Rectal smooth muscle tissue (tissue), 1 donor: Measurements from ENCODE around the gene DLL1.

ENCODE experiments used
- H3K27ac ChIP-seq: one replicate; pipeline ENCODE4 v1.7.0; 2013; ENCODE audit warnings: low read depth, low read length, inconsistent platforms
- H3K27me3 ChIP-seq: one replicate; pipeline ENCODE4 v1.7.0; 2013; ENCODE audit warnings: low read length; ENCODE audit not compliant: control insufficient read depth, insufficient read depth
- H3K36me3 ChIP-seq: one replicate; pipeline ENCODE4 v1.7.0; 2013; ENCODE audit warnings: low read length; ENCODE audit not compliant: control insufficient read depth, insufficient read depth
- H3K4me1 ChIP-seq: one replicate; pipeline ENCODE4 v1.7.0; 2013; ENCODE audit warnings: low read length; ENCODE audit not compliant: control insufficient read depth, insufficient read depth
- H3K4me3 ChIP-seq: one replicate; pipeline ENCODE4 v1.7.0; 2013; ENCODE audit warnings: low read length
- H3K9ac ChIP-seq: one replicate; pipeline ENCODE4 v1.7.0; 2013; ENCODE audit warnings: low read length

Gene DLL1

DNA sequence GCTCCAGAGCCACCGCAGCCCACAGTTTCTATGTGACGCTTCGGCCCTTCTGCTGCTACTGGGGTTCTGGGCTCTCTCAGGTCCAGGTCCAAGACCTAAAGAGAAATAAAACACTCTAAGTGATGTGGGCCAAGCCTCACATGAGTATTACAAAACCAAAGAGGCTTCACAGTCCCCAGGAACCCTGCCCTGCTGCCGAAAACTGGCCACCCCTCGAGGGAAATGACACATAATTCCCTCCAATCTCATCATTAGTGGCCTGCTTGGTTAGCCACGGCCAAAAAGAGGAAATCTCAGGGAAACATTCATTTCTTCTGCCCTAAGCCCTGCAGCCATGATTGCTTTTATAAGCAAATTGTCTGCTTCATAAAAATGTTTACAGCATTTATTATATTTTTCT lies 32.5 kb downstream of the DLL1 start:
- Histone ChIP-seq H3K9ac (no peak overlapping the region), H3K4me1 (no peaks in the 10 kb centered on the region), H3K36me3 (no peaks in the 10 kb centered on the region), H3K27me3 (peaks cover 3% of the 10 kb centered on the region), H3K4me3 (no peak overlapping the region), H3K27ac (no peak overlapping the region)

- H3K27ac ChIP-seq, result no peak overlapping the region
- no peak overlapping the region for H3K4me3 ChIP-seq
- H3K4me1 ChIP-seq, result no peaks in the 10 kb centered on the region
- no peaks in the 10 kb centered on the region for H3K27me3 ChIP-seq
- no peaks in the 10 kb centered on the region for H3K36me3 ChIP-seq
- H3K9ac ChIP-seq, result no peak overlapping the region
These were observed 33.5 kb downstream of the DLL1 start for GRCh38 chr6:170257376-170257775.

GRCh38 chr6:170256641-170257040 lies 34.2 kb downstream of the DLL1 start:
- Histone ChIP-seq H3K9ac (no peak overlapping the region), H3K36me3 (no peaks in the 10 kb centered on the region), H3K27ac (no peak overlapping the region), H3K4me3 (no peak overlapping the region), H3K4me1 (no peaks in the 10 kb centered on the region), H3K27me3 (no peaks in the 10 kb centered on the region)

GRCh38 chr6:170255426-170256125 lies 35.3 kb downstream of the DLL1 start:
- Histone ChIP-seq H3K36me3 (no peaks in the 10 kb centered on the region), H3K4me3 (no peak overlapping the region), H3K4me1 (no peaks in the 10 kb centered on the region), H3K9ac (no peak overlapping the region), H3K27me3 (no peaks in the 10 kb centered on the region), H3K27ac (no peak overlapping the region)

GRCh38 chr6:170254315-170255213 lies 36.3 kb downstream of the DLL1 start:
- Histone ChIP-seq H3K4me1 (no peaks in the 10 kb centered on the region), H3K27ac (no peak overlapping the region), H3K9ac (no peak overlapping the region), H3K4me3 (no peak overlapping the region), H3K36me3 (no peaks in the 10 kb centered on the region), H3K27me3 (no peaks in the 10 kb centered on the region)

DNA sequence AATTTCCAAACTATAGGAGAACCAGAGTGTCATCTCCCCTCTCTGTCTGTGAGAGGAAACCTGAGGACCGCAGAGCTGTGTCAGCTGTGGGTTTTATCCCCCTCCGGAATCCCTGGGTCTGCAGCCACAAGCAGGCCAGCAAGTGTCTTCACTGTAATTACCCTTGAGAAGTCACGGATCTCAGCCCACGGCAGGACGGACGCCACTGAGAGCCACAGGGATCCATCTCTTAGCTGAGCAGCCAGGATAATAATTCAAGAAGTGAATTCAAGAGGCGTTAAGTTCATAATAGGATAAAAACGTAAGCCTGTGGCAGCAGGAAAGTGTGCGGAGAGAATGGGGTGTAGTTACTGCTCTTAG lies 37.0 kb downstream of the DLL1 start:
- Histone ChIP-seq H3K4me3 (no peak overlapping the region), H3K27ac (no peak overlapping the region), H3K4me1 (no peaks in the 10 kb centered on the region), H3K36me3 (no peaks in the 10 kb centered on the region), H3K27me3 (no peaks in the 10 kb centered on the region), H3K9ac (no peak overlapping the region)

GRCh38 chr6:170253226-170253909 lies 37.5 kb downstream of the DLL1 start:
- Histone ChIP-seq H3K27ac (no peak overlapping the region), H3K27me3 (no peaks in the 10 kb centered on the region), H3K4me3 (no peak overlapping the region), H3K9ac (no peak overlapping the region), H3K4me1 (no peaks in the 10 kb centered on the region), H3K36me3 (no peaks in the 10 kb centered on the region)

- no peak overlapping the region for H3K9ac ChIP-seq
- no peak overlapping the region for H3K27ac ChIP-seq
- no peak overlapping the region for H3K4me3 ChIP-seq
- H3K27me3 ChIP-seq, result peaks cover 3% of the 10 kb centered on the region
- H3K36me3 ChIP-seq, result no peaks in the 10 kb centered on the region
- no peaks in the 10 kb centered on the region for H3K4me1 ChIP-seq
These were observed 38.9 kb downstream of the DLL1 start for GRCh38 chr6:170251776-170252571.

GRCh38 chr6:170250981-170251775 lies 39.7 kb downstream of the DLL1 start:
- no peaks in the 10 kb centered on the region for H3K36me3 ChIP-seq
- no peak overlapping the region for H3K9ac ChIP-seq
- no peak overlapping the region for H3K27ac ChIP-seq
- peaks cover 3% of the 10 kb centered on the region for H3K27me3 ChIP-seq
- no peaks in the 10 kb centered on the region for H3K4me1 ChIP-seq
- H3K4me3 ChIP-seq, result no peak overlapping the region

DNA sequence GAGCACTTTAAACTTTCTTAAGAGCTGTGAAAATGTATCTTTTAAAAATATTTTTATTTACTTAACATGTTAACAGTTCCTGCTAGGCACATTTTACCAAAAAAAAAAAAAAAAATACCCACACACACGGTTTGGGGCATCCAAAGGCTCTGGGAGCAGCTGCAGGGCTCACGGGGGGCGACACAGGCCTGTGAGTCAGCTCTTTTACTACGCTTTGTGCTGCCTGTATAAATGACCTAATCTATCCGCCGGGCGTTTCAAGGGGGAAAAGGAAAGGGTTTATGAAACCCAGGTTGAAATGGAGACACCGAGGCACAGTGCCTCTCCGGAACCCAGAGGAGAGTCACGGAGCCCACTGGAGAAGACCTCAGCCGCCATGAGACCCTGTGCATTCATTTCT lies 40.4 kb downstream of the DLL1 start:
- peaks cover 3% of the 10 kb centered on the region for H3K27me3 ChIP-seq
- H3K9ac ChIP-seq, result no peak overlapping the region
- no peak overlapping the region for H3K4me3 ChIP-seq
- no peaks in the 10 kb centered on the region for H3K36me3 ChIP-seq
- H3K4me1 ChIP-seq, result no peaks in the 10 kb centered on the region
- H3K27ac ChIP-seq, result no peak overlapping the region

DNA sequence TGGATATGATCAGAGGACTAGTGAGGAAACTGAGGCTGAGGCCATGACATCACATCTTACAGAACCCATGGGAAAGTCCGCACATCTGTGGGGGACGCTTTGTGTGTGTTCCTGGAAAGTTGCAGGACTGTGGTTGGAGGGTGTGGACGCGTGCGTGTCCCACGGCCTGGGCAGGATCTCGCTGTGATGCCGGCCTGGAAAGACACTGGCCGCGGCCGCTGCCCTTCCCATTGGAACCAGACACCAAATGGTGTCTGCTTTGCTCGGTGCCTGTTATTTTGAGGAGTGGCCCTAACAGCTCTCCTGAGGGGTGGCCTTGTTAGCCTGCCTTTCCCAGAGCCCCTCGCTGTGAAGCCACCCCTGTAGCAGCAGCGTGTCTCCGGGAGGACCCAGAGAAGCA lies 41.1 kb downstream of the DLL1 start:
- Histone ChIP-seq H3K36me3 (no peaks in the 10 kb centered on the region), H3K4me1 (no peaks in the 10 kb centered on the region), H3K9ac (no peak overlapping the region), H3K4me3 (no peak overlapping the region), H3K27ac (no peak overlapping the region), H3K27me3 (peaks cover 3% of the 10 kb centered on the region)
